ENCODE measurements around the gene F2R.
"Not testable (repeated sequence)": the region's sequence is repeated elsewhere in the genome, so short reads cannot be mapped to it uniquely, and the experiment has no call there.

F2R gene

GRCh38 chr5:76715736-76716455 is at the start of gene F2R:
Gene F2R, plus strand, starts transcription at chr5:76716126. Its CDS starts 182 bp downstream, at chr5:76716308.
- Mint-ChIP-seq H3K4me1 (peaks cover 38% of the 10 kb centered on the region), H3K27me3 (peaks cover 69% of the 10 kb centered on the region), H3K4me3 (peak within 1 kb of the TSS; percentile 78), H3K36me3 (no peaks in the 10 kb centered on the region), H3K27ac (no peak within 1 kb of the TSS), H3K9me3 (peaks cover 3% of the 10 kb centered on the region)
- peak; percentile 72 for ATAC-seq

GRCh38 chr5:76667495-76667894 is 48.4 kb upstream of the F2R start:
- ATAC-seq = no peak
- Mint-ChIP-seq H3K9me3 (no peaks in the 10 kb centered on the region), H3K4me1 (no peaks in the 10 kb centered on the region), H3K27ac (no peak overlapping the region), H3K4me3 (no peak overlapping the region), H3K27me3 (no peaks in the 10 kb centered on the region), H3K36me3 (peaks cover 25% of the 10 kb centered on the region)

- no peak overlapping the region for H3K4me3 Mint-ChIP-seq
- no peak for ATAC-seq
- H3K4me1 Mint-ChIP-seq = no peaks in the 10 kb centered on the region
- no peaks in the 10 kb centered on the region for H3K9me3 Mint-ChIP-seq
- no peak overlapping the region for H3K27ac Mint-ChIP-seq
- H3K36me3 Mint-ChIP-seq = peaks cover 25% of the 10 kb centered on the region
- H3K27me3 Mint-ChIP-seq = no peaks in the 10 kb centered on the region
These were observed 46.7 kb upstream of the F2R start for GRCh38 chr5:76669245-76669644.

DNA sequence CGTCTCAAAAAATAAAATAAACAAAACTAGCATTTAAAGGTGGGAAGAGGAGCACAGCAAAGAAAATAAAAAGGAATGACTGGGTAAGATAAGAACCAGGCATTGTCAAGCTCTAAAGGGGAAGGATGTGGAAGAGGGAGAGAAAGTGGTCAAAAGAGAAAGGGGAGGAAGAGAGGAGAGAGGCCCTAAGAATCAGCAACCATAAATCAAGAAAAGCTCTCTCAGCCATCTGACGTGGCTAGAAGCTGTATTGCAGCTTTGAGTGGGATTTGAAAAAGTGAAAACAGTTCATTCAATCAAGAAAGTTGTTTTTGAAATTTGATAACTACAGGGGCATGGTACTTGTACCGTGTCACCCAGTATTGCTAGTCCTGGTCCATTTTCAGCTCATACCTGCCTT is 45.4 kb upstream of the F2R start:
- Mint-ChIP-seq H3K4me1 (no peaks in the 10 kb centered on the region), H3K9me3 (no peaks in the 10 kb centered on the region), H3K36me3 (peaks cover 19% of the 10 kb centered on the region), H3K4me3 (no peak overlapping the region), H3K27me3 (no peaks in the 10 kb centered on the region), H3K27ac (no peak overlapping the region)
- no peak for ATAC-seq

- no peaks in the 10 kb centered on the region for H3K4me1 Mint-ChIP-seq
- no peaks in the 10 kb centered on the region for H3K27me3 Mint-ChIP-seq
- no peaks in the 10 kb centered on the region for H3K9me3 Mint-ChIP-seq
- H3K27ac Mint-ChIP-seq = no peak overlapping the region
- no peak overlapping the region for H3K4me3 Mint-ChIP-seq
- peaks cover 19% of the 10 kb centered on the region for H3K36me3 Mint-ChIP-seq
- no peak for ATAC-seq
These were observed 43.7 kb upstream of the F2R start for GRCh38 chr5:76672242-76672641.

DNA sequence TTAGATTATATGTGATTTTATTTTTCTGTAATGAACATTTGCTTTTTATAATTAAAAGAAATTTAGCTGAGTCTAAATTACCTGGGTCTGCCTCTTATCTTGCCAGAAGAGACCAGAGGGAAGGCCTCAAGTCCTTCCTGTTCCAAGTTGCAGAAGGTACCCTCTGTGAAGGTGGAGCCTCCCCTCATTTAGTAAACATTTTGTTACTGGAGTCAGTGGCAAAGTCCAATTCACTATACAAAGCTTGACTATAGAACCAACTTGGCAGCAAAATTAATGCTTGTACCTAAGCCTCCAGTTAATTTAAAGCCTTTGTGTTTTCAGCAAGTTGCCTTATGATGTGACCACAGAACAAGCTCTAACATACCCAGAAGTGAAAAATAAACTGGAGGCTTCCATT is 42.8 kb upstream of the F2R start:
- H3K9me3 Mint-ChIP-seq = no peaks in the 10 kb centered on the region
- H3K27me3 Mint-ChIP-seq = no peaks in the 10 kb centered on the region
- ATAC-seq = no peak
- no peaks in the 10 kb centered on the region for H3K4me1 Mint-ChIP-seq
- no peak overlapping the region for H3K4me3 Mint-ChIP-seq
- H3K36me3 Mint-ChIP-seq = peaks cover 19% of the 10 kb centered on the region
- H3K27ac Mint-ChIP-seq = no peak overlapping the region

GRCh38 chr5:76674330-76675066 is 41.4 kb upstream of the F2R start:
- H3K36me3 Mint-ChIP-seq = peaks cover 14% of the 10 kb centered on the region
- no peak overlapping the region for H3K4me3 Mint-ChIP-seq
- H3K27me3 Mint-ChIP-seq = no peaks in the 10 kb centered on the region
- H3K27ac Mint-ChIP-seq = no peak overlapping the region
- no peak for ATAC-seq
- no peaks in the 10 kb centered on the region for H3K4me1 Mint-ChIP-seq
- H3K9me3 Mint-ChIP-seq = no peaks in the 10 kb centered on the region

DNA sequence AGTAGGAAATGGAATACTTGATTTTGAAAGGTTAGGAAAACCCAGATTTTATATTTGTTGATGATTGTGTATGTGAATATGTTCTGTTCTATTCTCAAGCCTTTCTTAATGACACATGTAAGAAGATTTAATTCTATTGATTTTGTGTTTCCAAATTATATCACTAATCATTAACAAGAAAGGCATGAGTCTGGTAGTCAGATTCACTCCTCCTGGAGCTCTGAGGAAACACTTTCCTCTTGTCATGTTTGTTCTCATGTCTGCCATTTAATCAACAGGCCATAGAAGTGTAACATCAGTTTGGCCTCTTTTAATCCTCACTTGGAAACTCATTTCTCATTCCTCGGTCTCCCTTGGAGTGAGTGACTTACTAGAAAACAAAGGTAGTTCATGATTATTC is 40.6 kb upstream of the F2R start:
- Mint-ChIP-seq H3K27me3 (no peaks in the 10 kb centered on the region), H3K27ac (no peak overlapping the region), H3K9me3 (no peaks in the 10 kb centered on the region), H3K36me3 (peaks cover 10% of the 10 kb centered on the region), H3K4me3 (no peak overlapping the region), H3K4me1 (no peaks in the 10 kb centered on the region)
- ATAC-seq = no peak

DNA sequence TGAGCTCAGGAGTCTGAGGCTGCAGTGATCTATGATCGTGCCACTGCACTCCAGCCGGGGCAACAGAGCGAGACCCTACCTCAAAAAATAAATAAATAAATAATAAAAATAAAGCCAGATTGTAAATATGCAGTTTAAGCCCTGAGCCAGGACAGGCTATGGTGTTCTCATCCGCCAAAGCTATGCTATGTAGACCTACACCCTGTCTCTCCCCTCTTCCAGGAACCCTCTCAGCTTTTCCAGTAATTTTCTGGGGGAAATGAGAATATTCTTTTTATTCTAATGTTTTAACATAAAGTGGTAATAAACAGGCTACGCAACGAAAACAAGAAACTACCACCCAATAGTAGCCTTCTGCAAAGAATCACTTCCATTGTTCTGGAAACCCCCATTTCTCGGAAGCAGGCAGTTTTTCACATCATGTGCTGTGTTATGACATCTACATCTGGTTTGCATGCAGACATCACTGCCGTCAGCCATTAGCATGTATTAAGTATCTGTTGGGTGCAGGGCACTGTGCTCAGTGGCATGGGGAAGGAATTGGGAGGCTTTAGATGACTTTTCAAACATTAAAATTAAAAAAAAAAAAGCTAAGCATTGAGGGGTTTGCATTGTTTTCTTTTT is 38.0 kb upstream of the F2R start:
- no peaks in the 10 kb centered on the region for H3K4me1 Mint-ChIP-seq
- H3K36me3 Mint-ChIP-seq = no peaks in the 10 kb centered on the region
- ATAC-seq = no peak
- H3K4me3 Mint-ChIP-seq = no peak overlapping the region
- H3K9me3 Mint-ChIP-seq = no peaks in the 10 kb centered on the region
- H3K27me3 Mint-ChIP-seq = no peaks in the 10 kb centered on the region
- no peak overlapping the region for H3K27ac Mint-ChIP-seq

DNA sequence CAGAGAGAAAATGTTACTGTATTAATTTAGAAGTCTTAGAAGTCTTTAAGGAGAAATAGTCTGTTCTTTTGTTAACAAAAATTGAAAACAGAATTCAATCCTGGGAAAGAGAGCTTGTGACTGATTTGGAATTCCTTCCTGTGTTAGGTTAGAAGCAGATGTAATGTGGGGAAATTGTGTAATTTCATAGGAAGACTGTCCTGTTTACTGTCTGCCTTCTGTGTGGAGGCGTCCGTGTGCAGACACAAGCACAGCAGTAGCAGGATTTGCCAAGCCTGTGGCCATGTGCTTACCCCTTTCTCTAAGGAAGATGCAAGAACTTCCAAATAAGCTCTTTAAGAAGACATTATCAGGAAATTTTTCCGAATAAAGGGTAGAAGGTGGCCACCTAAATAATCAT is 36.7 kb upstream of the F2R start:
- Mint-ChIP-seq H3K36me3 (no peaks in the 10 kb centered on the region), H3K4me1 (no peaks in the 10 kb centered on the region), H3K27ac (no peak overlapping the region), H3K4me3 (no peak overlapping the region), H3K9me3 (no peaks in the 10 kb centered on the region), H3K27me3 (no peaks in the 10 kb centered on the region)
- no peak for ATAC-seq

GRCh38 chr5:76680826-76681225 is 35.1 kb upstream of the F2R start:
- H3K27me3 Mint-ChIP-seq, ATAC-seq, H3K4me3 Mint-ChIP-seq, H3K27ac Mint-ChIP-seq, H3K4me1 Mint-ChIP-seq, H3K36me3 Mint-ChIP-seq, H3K9me3 Mint-ChIP-seq: not testable (repeated sequence)

DNA sequence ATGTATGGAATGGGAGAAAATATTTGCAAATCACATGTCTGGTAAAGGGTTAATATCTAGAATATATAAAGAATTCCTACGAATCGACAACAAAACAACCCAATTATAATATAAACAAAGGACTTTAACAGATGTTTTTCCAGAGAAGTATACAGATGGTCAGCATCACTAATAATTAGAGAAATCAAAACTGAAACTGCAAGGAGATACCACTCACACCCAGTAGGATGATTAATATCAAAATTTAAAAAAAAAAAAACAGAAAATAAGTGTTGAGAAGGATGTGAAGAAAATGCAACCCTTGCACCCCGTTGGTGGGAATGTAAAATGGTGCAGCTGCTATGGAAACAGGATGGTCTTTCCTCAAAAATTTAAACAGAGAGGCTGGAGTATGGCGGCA is 34.6 kb upstream of the F2R start:
- no peak for ATAC-seq

GRCh38 chr5:76682387-76682786 is 33.5 kb upstream of the F2R start:
- no peaks in the 10 kb centered on the region for H3K9me3 Mint-ChIP-seq
- H3K27ac Mint-ChIP-seq = no peak overlapping the region
- no peaks in the 10 kb centered on the region for H3K36me3 Mint-ChIP-seq
- H3K4me3 Mint-ChIP-seq = no peak overlapping the region
- H3K27me3 Mint-ChIP-seq = no peaks in the 10 kb centered on the region
- ATAC-seq = no peak
- no peaks in the 10 kb centered on the region for H3K4me1 Mint-ChIP-seq

More for the DNA sequence above, 34.6 kb upstream of the F2R start:
- Mint-ChIP-seq H3K27me3 (no peaks in the 10 kb centered on the region), H3K36me3 (no peaks in the 10 kb centered on the region), H3K4me1 (no peaks in the 10 kb centered on the region), H3K4me3 (no peak overlapping the region), H3K9me3 (no peaks in the 10 kb centered on the region), H3K27ac (no peak overlapping the region)

- no peak overlapping the region for H3K27ac Mint-ChIP-seq
These were observed 31.9 kb upstream of the F2R start for GRCh38 chr5:76683816-76684731.

More at GRCh38 chr5:76683816-76684731, 31.9 kb upstream of the F2R start:
- Mint-ChIP-seq H3K9me3 (no peaks in the 10 kb centered on the region), H3K36me3 (no peaks in the 10 kb centered on the region), H3K27me3 (no peaks in the 10 kb centered on the region), H3K4me3 (no peak overlapping the region), H3K4me1 (no peaks in the 10 kb centered on the region)
- no peak for ATAC-seq

Data from stimulated activated memory B cell treated with anti-CD40 and anti-IgM and Interleukin-4, amounts not matched to agents 10 μg/mL and 1 μg/mL and 100 μg/mL, for 72 hours (primary cell).